Lower lobe of right lung (tissue), 2 donors: ENCODE results near the gene DYTN. TPM values are rescaled to one million over a fixed set of nuclear protein-coding genes. Genes with fewer than 3 reads are reported as not detected.

ENCODE experiments used
- ATAC-seq, 2 donors: fragments of 200-7000 bp; cut with Tn5 transposase; one replicate each; pipeline ENCODE4 v1.9.1; 2020 to 2022; ENCODE audit warnings: mild to moderate bottlenecking in 2 of 2, moderate library complexity in 2 of 2
- DNase-seq: peaks from one replicate; pipeline ENCODE4 v3.0.0-alpha.2; 2020
- H3K27ac ChIP-seq: fragments of 200-600 bp; one replicate; pipeline ENCODE4 v1.8.0; 2022
- H3K27me3 ChIP-seq: fragments of 200-600 bp; one replicate; pipeline ENCODE4 v1.8.0; 2022; ENCODE audit warnings: low read depth
- H3K36me3 ChIP-seq: fragments of 200-600 bp; one replicate; pipeline ENCODE4 v1.8.0; 2022; ENCODE audit warnings: mild to moderate bottlenecking
- H3K4me1 ChIP-seq: fragments of 200-600 bp; one replicate; pipeline ENCODE4 v1.8.0; 2022
- H3K4me3 ChIP-seq: fragments of 200-600 bp; one replicate; pipeline ENCODE4 v1.8.0; 2022; ENCODE audit warnings: mild to moderate bottlenecking
- H3K9me3 ChIP-seq: fragments of 200-600 bp; one replicate; pipeline ENCODE4 v1.8.0; 2022
- intact Hi-C: fragments of 100-400 bp; cut with DNase I; formaldehyde crosslinking; loops from one replicate; pipeline ENCODE4 v1.11.0; 2022
- total RNA-seq: library from RNA; stranded (reverse); fragmentation: NEBNext Ultra II Directional; extraction: Animal tissue kit (Norgen Biotek cat#: 25700); gene quantifications from one replicate; pipeline ENCODE4 v1.2.1, GENCODE V29; 2021
- TF ChIP-seq, protein P1 (sequence below): fragments of 200-600 bp; IDR thresholded peaks from one replicate; pipeline ENCODE4 v1.8.0; 2022; ENCODE audit warnings: antibody characterized with exemption, mild to moderate bottlenecking
- donor health status: DM: no; HTN: yes; CAD: no; lungs with severe emphysema.

The DYTN gene
- total RNA-seq, 1 donor from 2014 or later = not detected

DNA sequence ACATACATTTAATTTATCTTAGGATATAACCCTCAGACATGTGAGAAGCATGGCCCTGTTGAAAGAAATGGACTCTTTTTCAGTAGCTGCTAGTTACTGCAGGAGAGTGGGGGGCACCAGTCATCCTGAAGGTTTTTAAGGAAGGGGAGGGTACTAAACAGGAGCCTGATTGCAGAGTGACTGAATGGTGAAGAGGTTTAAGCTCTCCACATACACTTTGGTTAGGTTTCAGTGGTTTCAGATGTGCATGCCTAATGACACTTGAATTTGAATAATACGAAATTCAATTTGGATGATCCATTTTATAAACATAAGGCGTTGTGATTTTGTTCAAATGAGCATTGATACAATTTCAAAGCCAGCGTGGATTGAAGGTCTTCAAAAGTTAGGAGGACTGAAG lies 86.9 kb downstream of the DYTN start:
- no peaks in the 10 kb centered on the region for H3K27me3 ChIP-seq
- no peak for ATAC-seq
- no peaks in the 10 kb centered on the region for H3K9me3 ChIP-seq
- H3K27ac ChIP-seq = no peak overlapping the region
- no peaks in the 10 kb centered on the region for H3K36me3 ChIP-seq
- DNase-seq = no peak
- intact Hi-C loops = no loop called here
- H3K4me3 ChIP-seq = no peak overlapping the region
- TF ChIP-seq, protein P1, sequence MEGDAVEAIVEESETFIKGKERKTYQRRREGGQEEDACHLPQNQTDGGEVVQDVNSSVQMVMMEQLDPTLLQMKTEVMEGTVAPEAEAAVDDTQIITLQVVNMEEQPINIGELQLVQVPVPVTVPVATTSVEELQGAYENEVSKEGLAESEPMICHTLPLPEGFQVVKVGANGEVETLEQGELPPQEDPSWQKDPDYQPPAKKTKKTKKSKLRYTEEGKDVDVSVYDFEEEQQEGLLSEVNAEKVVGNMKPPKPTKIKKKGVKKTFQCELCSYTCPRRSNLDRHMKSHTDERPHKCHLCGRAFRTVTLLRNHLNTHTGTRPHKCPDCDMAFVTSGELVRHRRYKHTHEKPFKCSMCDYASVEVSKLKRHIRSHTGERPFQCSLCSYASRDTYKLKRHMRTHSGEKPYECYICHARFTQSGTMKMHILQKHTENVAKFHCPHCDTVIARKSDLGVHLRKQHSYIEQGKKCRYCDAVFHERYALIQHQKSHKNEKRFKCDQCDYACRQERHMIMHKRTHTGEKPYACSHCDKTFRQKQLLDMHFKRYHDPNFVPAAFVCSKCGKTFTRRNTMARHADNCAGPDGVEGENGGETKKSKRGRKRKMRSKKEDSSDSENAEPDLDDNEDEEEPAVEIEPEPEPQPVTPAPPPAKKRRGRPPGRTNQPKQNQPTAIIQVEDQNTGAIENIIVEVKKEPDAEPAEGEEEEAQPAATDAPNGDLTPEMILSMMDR = no peak
- H3K4me1 ChIP-seq = no peaks in the 10 kb centered on the region

DNA sequence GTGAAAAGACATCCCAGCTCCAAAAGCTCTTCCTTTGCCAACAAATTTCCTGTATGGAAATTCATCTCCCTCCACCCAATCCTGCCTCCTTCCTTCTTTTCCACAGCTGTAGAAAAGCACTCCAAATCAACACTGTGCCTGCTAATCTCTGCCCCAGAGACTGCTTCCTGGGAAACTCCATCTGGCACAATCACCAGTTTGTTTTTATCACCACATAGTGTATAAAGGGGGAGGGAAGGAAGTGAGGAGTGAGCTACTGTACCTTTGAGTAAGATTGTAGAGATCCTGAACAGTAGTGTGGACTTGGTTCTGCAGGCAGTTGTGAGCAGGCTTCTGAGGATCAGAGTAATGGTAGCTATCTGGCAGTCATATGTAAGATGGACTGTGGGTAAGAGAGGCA lies 90.6 kb downstream of the DYTN start:
- ATAC-seq = no peak
- Histone ChIP-seq H3K9me3 (no peaks in the 10 kb centered on the region), H3K4me3 (no peak overlapping the region), H3K27me3 (no peaks in the 10 kb centered on the region), H3K36me3 (no peaks in the 10 kb centered on the region), H3K27ac (no peak overlapping the region), H3K4me1 (no peaks in the 10 kb centered on the region)
- intact Hi-C loops = no loop called here
- TF ChIP-seq, protein P1 = no peak
- no peak for DNase-seq

DNA sequence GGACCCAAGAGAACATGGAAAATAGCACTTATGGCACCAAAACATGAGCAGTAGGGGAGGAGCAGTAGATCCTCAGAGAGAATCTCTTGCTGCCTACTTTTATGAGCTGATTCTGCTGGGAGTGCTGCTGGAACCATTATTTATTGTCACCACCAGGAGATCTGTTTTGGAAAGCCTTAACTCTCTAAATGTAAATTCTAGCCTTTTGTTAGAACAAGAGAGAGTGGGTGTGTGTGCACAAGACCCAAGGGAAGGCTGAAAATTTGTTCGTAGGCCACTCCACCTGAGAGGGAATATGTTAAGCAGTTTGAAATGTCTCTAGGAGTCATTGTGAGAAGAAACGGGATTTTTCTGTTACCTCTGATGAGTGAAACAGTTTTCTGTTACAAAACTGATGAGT lies 92.1 kb downstream of the DYTN start:
- intact Hi-C loops = no loop called here
- DNase-seq (no peak), ATAC-seq (no peak)
- TF ChIP-seq, protein P1 = no peak
- Histone ChIP-seq H3K9me3 (no peaks in the 10 kb centered on the region), H3K4me3 (no peak overlapping the region), H3K27ac (no peak overlapping the region), H3K27me3 (no peaks in the 10 kb centered on the region), H3K36me3 (no peaks in the 10 kb centered on the region), H3K4me1 (no peaks in the 10 kb centered on the region)

DNA sequence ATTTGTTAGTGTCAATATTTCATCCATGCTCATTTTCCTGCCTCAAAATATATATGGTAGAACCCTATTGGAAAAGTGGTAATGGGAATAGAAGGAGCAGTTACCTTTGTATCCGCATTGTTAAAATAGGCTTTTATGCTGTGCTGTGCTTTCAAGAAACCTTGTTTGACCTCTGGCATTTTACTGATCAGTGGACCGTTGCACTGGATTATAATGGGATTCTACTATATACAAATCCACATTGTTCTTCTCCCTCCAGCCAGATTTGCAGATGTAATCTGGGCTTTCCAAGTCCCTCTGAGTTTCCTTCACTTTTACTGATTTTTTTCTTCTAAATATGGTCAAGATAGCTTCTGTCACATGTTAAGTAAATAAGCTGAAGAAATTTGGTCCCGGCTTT lies 99.2 kb downstream of the DYTN start:
- no peaks in the 10 kb centered on the region for H3K27me3 ChIP-seq
- ATAC-seq (no peak), DNase-seq (no peak)
- intact Hi-C loops = no loop called here
- H3K27ac ChIP-seq = no peak overlapping the region
- TF ChIP-seq, protein P1 = no peak
- H3K9me3 ChIP-seq = no peaks in the 10 kb centered on the region
- no peaks in the 10 kb centered on the region for H3K4me1 ChIP-seq
- no peaks in the 10 kb centered on the region for H3K36me3 ChIP-seq
- H3K4me3 ChIP-seq = no peak overlapping the region

DNA sequence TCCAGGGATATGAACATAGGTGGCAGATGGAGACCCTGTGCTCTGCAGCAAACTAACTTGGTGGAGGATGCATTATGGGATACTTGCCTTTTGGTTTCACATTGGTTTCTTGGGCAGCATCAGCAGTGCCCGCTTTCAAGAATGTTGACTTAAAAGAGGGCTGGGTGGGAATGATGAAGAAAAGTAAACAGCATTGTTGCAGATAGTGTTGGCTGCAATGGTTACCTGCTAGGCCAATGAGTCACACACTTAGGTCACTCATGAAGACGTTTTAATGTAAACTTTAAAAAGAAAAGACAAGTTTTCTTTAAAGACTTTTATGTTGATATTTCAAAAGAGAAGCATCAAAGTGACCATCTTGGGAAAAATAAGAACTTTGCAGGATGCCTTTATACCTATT lies 102.0 kb downstream of the DYTN start:
- Histone ChIP-seq H3K27ac (no peak overlapping the region), H3K4me1 (no peaks in the 10 kb centered on the region), H3K27me3 (no peaks in the 10 kb centered on the region), H3K9me3 (no peaks in the 10 kb centered on the region), H3K4me3 (no peak overlapping the region), H3K36me3 (no peaks in the 10 kb centered on the region)
- TF ChIP-seq, protein P1 = no peak
- no peak for ATAC-seq
- DNase-seq = no peak
- intact Hi-C loops = no loop called here
